IMR-90 (cell line): ENCODE data around the gene MGST1. TPM values are rescaled to one million over a fixed set of nuclear protein-coding genes. Genes with fewer than 3 reads are reported as not detected.

Source experiments
- ATAC-seq: fragments of 200-7000 bp; cut with Tn5 transposase; 2 replicates; pipeline ENCODE4 v1.9.1; 2020; ENCODE audit warnings: low read depth, mild to moderate bottlenecking, moderate library complexity
- BruUV-seq: library from RNA; stranded (reverse); fragments of 400-500 nt; replicated peaks from 2 replicates; lab custom pipeline; 2021; lab: Mats Ljungman, UMichigan
- CTCF ChIA-PET: fragments of 300-600 bp; formaldehyde crosslinking; extraction: SDS; loops from one replicate; lab custom pipeline; 2021; ENCODE audit warnings: antibody characterized with exemption; lab: Yijun Ruan, JAX
- POLR2A ChIA-PET: fragments of 300-600 bp; sonication (Branson Sonifier 250); formaldehyde crosslinking; loops from one replicate; lab custom pipeline; 2022; ENCODE audit warnings: antibody characterized with exemption; ENCODE audit not compliant: unreplicated experiment; lab: Charles Lee
- DNase-seq: peaks from one replicate; pipeline ENCODE4 v3.0.0; 2013
- H2AFZ ChIP-seq: replicated peaks from 2 replicates; pipeline ENCODE3; 2013; ENCODE audit warnings: low read length, mild to moderate bottlenecking; ENCODE audit not compliant: poor library complexity
- H2AK5ac ChIP-seq: 2 replicates; pipeline ENCODE4 v1.6.1; 2013; ENCODE audit warnings: low read depth, low read length, inconsistent platforms
- H2AK9ac ChIP-seq: replicated peaks from 2 replicates; pipeline ENCODE3; 2013; ENCODE audit warnings: mild to moderate bottlenecking, low read depth, low read length, moderate library complexity; ENCODE audit not compliant: poor library complexity
- H2BK120ac ChIP-seq: 2 replicates; pipeline ENCODE4 v1.6.1; 2013; ENCODE audit warnings: low read depth, low read length, inconsistent platforms
- H2BK15ac ChIP-seq: 3 replicates; pipeline ENCODE4 v1.6.1; 2013; ENCODE audit warnings: low read depth, low read length, inconsistent platforms
- H2BK20ac ChIP-seq: 2 replicates; pipeline ENCODE4 v1.6.1; 2013; ENCODE audit warnings: low read depth, mild to moderate bottlenecking, inconsistent platforms, low read length, moderate library complexity
- H2BK5ac ChIP-seq: 2 replicates; pipeline ENCODE4 v1.6.1; 2013; ENCODE audit warnings: mild to moderate bottlenecking, low read depth, low read length, inconsistent platforms; ENCODE audit not compliant: poor library complexity, severe bottlenecking
- H3K14ac ChIP-seq: replicated peaks from 2 replicates; pipeline ENCODE4 v1.6.1; 2013; ENCODE audit warnings: low read depth, low read length, inconsistent platforms
- H3K18ac ChIP-seq: 2 replicates; pipeline ENCODE4 v1.6.1; 2013; ENCODE audit warnings: low read depth, low read length, control low read depth
- H3K23ac ChIP-seq: 2 replicates; pipeline ENCODE4 v1.6.1; 2013; ENCODE audit warnings: low read depth, low read length, inconsistent platforms
- H3K27ac ChIP-seq: 2 replicates; pipeline ENCODE4 v1.5.1; 2013; ENCODE audit warnings: mild to moderate bottlenecking, control low read depth, low read length; ENCODE audit not compliant: insufficient read depth
- H3K27me3 ChIP-seq: 2 replicates; pipeline ENCODE4 v1.6.1; 2013; ENCODE audit warnings: low read length; ENCODE audit not compliant: control insufficient read depth, insufficient read depth
- H3K36me3 ChIP-seq: 2 replicates; pipeline ENCODE4 v1.6.1; 2013; ENCODE audit warnings: low read length, mixed read lengths; ENCODE audit not compliant: control insufficient read depth, insufficient read depth
- H3K4ac ChIP-seq: 2 replicates; pipeline ENCODE4 v1.6.1; 2013; ENCODE audit warnings: low read depth, low read length, inconsistent platforms
- H3K4me1 ChIP-seq: 2 replicates; pipeline ENCODE4 v1.6.1; 2013; ENCODE audit warnings: low read length, mixed read lengths; ENCODE audit not compliant: control insufficient read depth, insufficient read depth
- H3K4me2 ChIP-seq: 2 replicates; pipeline ENCODE4 v1.6.1; 2013; ENCODE audit warnings: low read depth, mild to moderate bottlenecking, control low read depth, low read length, moderate library complexity
- H3K4me3 ChIP-seq: 2 replicates; pipeline ENCODE4 v1.5.1; 2013; ENCODE audit warnings: low read depth, mild to moderate bottlenecking, control low read depth, low read length, moderate library complexity; ENCODE audit not compliant: insufficient read depth
- H3K56ac ChIP-seq: 2 replicates; pipeline ENCODE4 v1.6.1; 2013; ENCODE audit warnings: low read length, inconsistent platforms; ENCODE audit not compliant: insufficient read depth; ENCODE audit errors: extremely low read depth
- H3K79me1 ChIP-seq, 2 experiments: 2 replicates each; pipeline ENCODE4 v1.6.1; 2013; ENCODE audit warnings: low read length in 2 of 2, inconsistent platforms in 1 of 2, low read depth in 1 of 2
- H3K9ac ChIP-seq: 2 replicates; pipeline ENCODE4 v1.6.1; 2013; ENCODE audit warnings: low read depth, low read length, control low read depth
- H3K9me1 ChIP-seq: 2 replicates; pipeline ENCODE4 v1.6.1; 2013; ENCODE audit warnings: low read length, inconsistent platforms; ENCODE audit not compliant: insufficient read depth
- H3K9me3 ChIP-seq: 2 replicates; pipeline ENCODE4 v1.6.1; 2013; ENCODE audit warnings: low read length; ENCODE audit not compliant: control insufficient read depth, insufficient read depth
- H4K20me1 ChIP-seq: 2 replicates; pipeline ENCODE4 v1.6.1; 2013; ENCODE audit warnings: low read length, inconsistent platforms; ENCODE audit not compliant: insufficient read depth
- H4K5ac ChIP-seq: 2 replicates; pipeline ENCODE4 v1.6.1; 2013; ENCODE audit warnings: mild to moderate bottlenecking, low read depth, low read length, control low read depth
- H4K8ac ChIP-seq, 2 experiments: 2 replicates each; pipeline ENCODE4 v1.6.1; 2013; ENCODE audit warnings: low read depth in 2 of 2, low read length in 2 of 2, control low read depth in 1 of 2, inconsistent platforms in 1 of 2
- H4K91ac ChIP-seq: 2 replicates; pipeline ENCODE4 v1.6.1; 2013; ENCODE audit warnings: low read depth, low read length, inconsistent platforms; ENCODE audit not compliant: insufficient read depth
- CEBPB ChIP-seq: IDR thresholded peaks from 2 replicates; pipeline ENCODE4 v1.6.1; 2012; ENCODE audit warnings: low read depth, low read length, improper control_type of control experiment
- FOS ChIP-seq: fragments of 150-350 bp; IDR thresholded peaks from 2 replicates; pipeline ENCODE4 v1.6.1; 2016; ENCODE audit warnings: low read depth, low read length
- NFE2L2 ChIP-seq: fragments of 150-350 bp; IDR thresholded peaks from 2 replicates; pipeline ENCODE4 v1.6.1; 2016; ENCODE audit warnings: low read depth, mild to moderate bottlenecking, low read length
- POLR2A ChIP-seq: IDR thresholded peaks from 2 replicates; pipeline ENCODE4 v1.6.1; 2012; ENCODE audit warnings: mild to moderate bottlenecking, low read depth, low read length
- RAD21 ChIP-seq: IDR thresholded peaks from 2 replicates; pipeline ENCODE4 v1.6.1; 2012; ENCODE audit warnings: low read length, improper control_type of control experiment
- RCOR1 ChIP-seq: IDR thresholded peaks from 2 replicates; pipeline ENCODE4 v1.6.1; 2012; ENCODE audit warnings: mild to moderate bottlenecking, low read length, improper control_type of control experiment; ENCODE audit not compliant: insufficient replicate concordance
- WGBS, 2 experiments: methylation state at CpG; one replicate each; pipeline versions ENCODE4 v1.1.5 to v1.1.7; 2013; ENCODE audit warnings: missing lambda C conversion rate in 2 of 2; ENCODE audit not compliant: insufficient read length in 1 of 2; ENCODE audit errors: extremely low coverage in 2 of 2; 5-methylcytosine and 5-hydroxymethylcytosine counted together
- dilution Hi-C: fragments of 300-500 bp; cut with HindIII; formaldehyde crosslinking; loops from one replicate; pipeline ENCODE4 v1.14.3; 2018; ENCODE audit warnings: low sequenced_read_pairs; ENCODE audit not compliant: unreplicated experiment
- in situ Hi-C: fragments of 300-500 bp; cut with MboI; formaldehyde crosslinking; loops from 3 replicates; pipeline ENCODE4 v1.14.3; 2019; ENCODE audit warnings: low sequenced_read_pairs, inconsistent platforms, mixed read lengths
- intact Hi-C: fragments of 100-400 bp; cut with micrococcal nuclease; formaldehyde crosslinking; loops from 2 replicates; pipeline ENCODE4 v1.10.0; 2022
- polyA plus RNA-seq, 3 experiments: library from polyadenylated mRNA; depleted of rRNA; stranded (reverse); fragments of >200 nt; gene quantifications; 2 replicates each; pipeline ENCODE4 v1.2.3, GENCODE V29; 2012; ENCODE audit warnings: low replicate concordance in 1 of 3
- total RNA-seq: library from RNA; depleted of rRNA; stranded (reverse); fragments of >200 nt; gene quantifications from 2 replicates; pipeline ENCODE4 v1.2.3, GENCODE V29; 2012

MGST1 gene
- total and polyA plus RNA-seq, 2 of the 4 experiments (the other 2 are of a cell fraction) = 105 to 280 TPM

DNA sequence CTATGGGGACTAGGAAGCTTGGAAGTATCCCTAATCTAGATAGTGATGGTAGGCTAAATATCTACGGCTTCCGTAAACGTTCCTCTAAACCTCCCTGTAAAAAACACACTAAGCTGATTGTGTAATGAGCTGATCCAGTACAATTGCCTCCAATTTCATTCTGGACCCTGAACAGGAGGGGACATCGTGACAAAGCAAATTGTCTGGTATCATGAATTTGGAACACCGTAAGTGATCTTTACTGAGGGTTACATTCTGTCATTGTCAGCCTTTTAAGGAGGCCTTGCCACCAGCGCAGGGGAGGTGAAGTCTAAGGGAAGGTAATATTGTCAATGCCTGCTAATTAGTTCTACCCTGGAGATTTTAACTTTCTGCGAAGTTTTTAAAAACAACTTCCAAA lies 487 bp upstream of the MGST1 start:
- no peak for DNase-seq
- H4K5ac ChIP-seq = peak overlapping the region; percentile 93
- peak overlapping the region; percentile 88 for H3K4me2 ChIP-seq
- peaks cover 5 to 18% of the 10 kb centered on the region in 2 experiments; a peak in 3 of 4 replicates for H3K79me1 ChIP-seq
- peaks cover 7% of the 10 kb centered on the region; the same call in 1 of the 2 replicates for H4K20me1 ChIP-seq
- peak overlapping the region; percentile 56 for H3K56ac ChIP-seq
- H2BK5ac ChIP-seq = peak overlapping the region; percentile 96
- no peaks in the 10 kb centered on the region for H3K27me3 ChIP-seq
- H3K9me1 ChIP-seq = 0 out of 2 replicates have a peak, but pooled peaks cover 2% of the 10 kb centered on the region
- intact Hi-C loops (loop anchor here (10.0 kb wide), 2 partner anchors 432 to 1572 kb away; partner anchors contain the start of gene DERA), in situ Hi-C loops (no loop called here), dilution Hi-C loops (no loop called here)
- TF ChIP-seq RAD21 = no peak
- TF ChIP-seq NFE2L2 = peak; percentile 13; the same call in 1 of the 2 replicates
- no peak for TF ChIP-seq FOS
- no peak for TF ChIP-seq POLR2A
- no peak for TF ChIP-seq RCOR1
- TF ChIP-seq CEBPB = peak; percentile 40; the same call in 1 of the 2 replicates
- peak overlapping the region; percentile 89 for H2AFZ ChIP-seq
- peak overlapping the region; percentile 94 for H2BK120ac ChIP-seq
- no peak overlapping the region for H2AK9ac ChIP-seq
- peak overlapping the region; percentile 85 for H3K14ac ChIP-seq
- peak overlapping the region; percentile 92; the same call in 2 of the 3 replicates for H2BK15ac ChIP-seq
- CTCF ChIA-PET = no interaction called here
- peaks cover 4% of the 10 kb centered on the region for H3K36me3 ChIP-seq
- peak overlapping the region; percentile 59; the same call in 1 of the 2 replicates for H2AK5ac ChIP-seq
- peak overlapping the region; percentile 88 to 92 for H4K8ac ChIP-seq
- peak overlapping the region; percentile 97 for H3K18ac ChIP-seq
- peak overlapping the region; percentile 98 for H3K4ac ChIP-seq
- H3K27ac ChIP-seq = peak overlapping the region; percentile 98
- H3K4me1 ChIP-seq = peaks cover 6% of the 10 kb centered on the region
- no peaks in the 10 kb centered on the region for H3K9me3 ChIP-seq
- POLR2A ChIA-PET = no interaction called here
- peak overlapping the region; percentile 96 for H3K23ac ChIP-seq
- peak overlapping the region; percentile 82 for H2BK20ac ChIP-seq
- BruUV-seq = no TSS peak
- H4K91ac ChIP-seq = peak overlapping the region; percentile 94
- H3K4me3 ChIP-seq = peak overlapping the region; percentile 93
- ATAC-seq = no peak
- H3K9ac ChIP-seq = peak overlapping the region; percentile 99
- no CpG with 5 or more reads among the region's 7 CpGs for WGBS, 2 experiments
